ENCODE results near the gene RNU1-2.
"Not testable (repeated sequence)": the region's sequence is repeated elsewhere in the genome, so short reads cannot be mapped to it uniquely, and the experiment has no call there.

Gene RNU1-2

GRCh38 chr1:16888860-16889816 is 6.6 kb upstream of the RNU1-2 start:
- peak in 1 of 2 donors; percentile 34 for DNase-seq (ENCODE audit: low read depth in 2 of 2, low spot score in 1 of 2)

- DNase-seq (ENCODE audit: low read depth in 2 of 2, low spot score in 1 of 2) = not testable (repeated sequence)
These were observed 5.2 kb upstream of the RNU1-2 start for GRCh38 chr1:16890539-16891021.

- not testable (repeated sequence) for DNase-seq (ENCODE audit: low read depth in 2 of 2, low spot score in 1 of 2)
These were observed 4.7 kb upstream of the RNU1-2 start for GRCh38 chr1:16891057-16891456.

- not testable (repeated sequence) for DNase-seq (ENCODE audit: low read depth in 2 of 2, low spot score in 1 of 2)
These were observed 2.7 kb upstream of the RNU1-2 start for GRCh38 chr1:16892978-16893525.

- not testable (repeated sequence) for DNase-seq (ENCODE audit: low read depth in 2 of 2, low spot score in 1 of 2)
These were observed 2.0 kb upstream of the RNU1-2 start for GRCh38 chr1:16893796-16894195.

GRCh38 chr1:16894338-16894737 is 1.4 kb upstream of the RNU1-2 start:
- not testable (repeated sequence) for DNase-seq (ENCODE audit: low read depth in 2 of 2, low spot score in 1 of 2)

GRCh38 chr1:16895233-16895597 is 565 bp upstream of the RNU1-2 start:
- DNase-seq (ENCODE audit: low read depth in 2 of 2, low spot score in 1 of 2) = not testable (repeated sequence)

DNA sequence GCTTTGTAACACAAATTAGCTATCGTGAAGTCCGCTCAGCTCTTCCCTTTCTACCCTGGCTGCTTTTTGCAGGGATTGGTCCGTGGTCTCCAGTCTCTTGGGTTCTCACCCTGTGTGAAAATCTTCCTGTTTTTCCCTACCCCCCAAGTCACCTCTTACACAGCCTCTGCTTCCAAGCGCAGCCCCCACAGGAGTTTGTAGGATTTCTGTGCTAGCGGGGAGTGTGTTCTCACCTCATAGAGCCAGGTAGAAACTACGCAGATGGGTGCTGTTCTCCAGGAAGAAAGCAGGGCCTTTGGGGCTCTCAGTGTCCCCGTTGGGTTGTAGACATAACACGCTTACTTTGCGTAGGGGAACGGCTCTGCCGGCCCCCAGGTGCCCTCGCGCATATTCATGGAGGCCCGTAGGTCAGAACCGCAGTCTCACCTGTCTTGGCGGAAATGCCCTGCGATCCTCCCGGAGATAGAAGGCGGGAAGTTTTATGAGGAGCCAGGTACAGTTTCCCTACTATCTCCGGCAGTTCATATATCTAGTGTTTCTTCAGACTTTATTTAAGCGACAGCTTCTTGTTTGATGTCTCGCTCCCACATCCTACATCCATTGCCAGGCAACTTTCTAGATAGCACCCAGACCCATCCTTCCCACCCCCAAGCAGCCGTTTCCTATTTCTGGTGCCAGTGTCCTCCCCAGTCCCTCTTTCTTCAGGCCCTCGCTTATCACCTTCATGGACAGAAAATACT is 706 bp downstream of the RNU1-2 start:
- DNase-seq (ENCODE audit: low read depth in 2 of 2, low spot score in 1 of 2) = peak in 1 of 2 donors; percentile 41

- not testable (repeated sequence) for DNase-seq (ENCODE audit: low read depth in 2 of 2, low spot score in 1 of 2)
These were observed 1.9 kb downstream of the RNU1-2 start for GRCh38 chr1:16897653-16898052.

GRCh38 chr1:16898298-16898697 is 2.5 kb downstream of the RNU1-2 start:
- DNase-seq (ENCODE audit: low read depth in 2 of 2, low spot score in 1 of 2) = not testable (repeated sequence)

GRCh38 chr1:16899020-16899419 is 3.2 kb downstream of the RNU1-2 start:
- DNase-seq (ENCODE audit: low read depth in 2 of 2, low spot score in 1 of 2) = not testable (repeated sequence)

GRCh38 chr1:16900751-16901150 is 5.0 kb downstream of the RNU1-2 start:
- no peak for DNase-seq (ENCODE audit: low read depth in 2 of 2, low spot score in 1 of 2)

DNA sequence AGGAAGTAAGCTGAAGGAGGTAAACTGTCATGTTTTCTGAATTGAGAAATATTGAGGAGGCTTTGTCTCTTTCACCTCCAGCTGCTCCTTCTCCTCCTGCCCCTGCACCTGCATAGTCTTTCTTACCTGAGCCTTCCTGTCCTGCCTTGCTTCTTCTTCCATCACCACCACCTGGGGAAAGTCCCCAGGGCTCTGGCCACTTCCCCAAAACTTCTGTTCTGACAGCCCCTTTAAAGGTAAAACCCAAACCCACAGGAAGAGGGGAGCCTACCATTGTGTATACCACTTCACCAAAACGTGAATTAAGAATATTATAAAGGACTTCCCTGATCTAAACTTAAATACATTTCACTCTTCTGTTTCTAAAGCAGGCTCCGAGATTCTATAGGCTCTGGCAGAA is 5.6 kb downstream of the RNU1-2 start:
- DNase-seq (ENCODE audit: low read depth in 2 of 2, low spot score in 1 of 2) = not testable (repeated sequence)

GRCh38 chr1:16903054-16903453 is 7.3 kb downstream of the RNU1-2 start:
- DNase-seq (ENCODE audit: low read depth in 2 of 2, low spot score in 1 of 2) = no peak

- DNase-seq (ENCODE audit: low read depth in 2 of 2, low spot score in 1 of 2) = no peak
These were observed 7.6 kb downstream of the RNU1-2 start for GRCh38 chr1:16903458-16903796.

- peak; percentile 99 for DNase-seq (ENCODE audit: low read depth in 2 of 2, low spot score in 1 of 2)
These were observed 8.9 kb downstream of the RNU1-2 start for GRCh38 chr1:16904560-16905109.

GRCh38 chr1:16905110-16905867 is 9.5 kb downstream of the RNU1-2 start:
- DNase-seq (ENCODE audit: low read depth in 2 of 2, low spot score in 1 of 2) = no peak

GRCh38 chr1:16905868-16906702 is 10.3 kb downstream of the RNU1-2 start:
- no peak for DNase-seq (ENCODE audit: low read depth in 2 of 2, low spot score in 1 of 2)

DNA sequence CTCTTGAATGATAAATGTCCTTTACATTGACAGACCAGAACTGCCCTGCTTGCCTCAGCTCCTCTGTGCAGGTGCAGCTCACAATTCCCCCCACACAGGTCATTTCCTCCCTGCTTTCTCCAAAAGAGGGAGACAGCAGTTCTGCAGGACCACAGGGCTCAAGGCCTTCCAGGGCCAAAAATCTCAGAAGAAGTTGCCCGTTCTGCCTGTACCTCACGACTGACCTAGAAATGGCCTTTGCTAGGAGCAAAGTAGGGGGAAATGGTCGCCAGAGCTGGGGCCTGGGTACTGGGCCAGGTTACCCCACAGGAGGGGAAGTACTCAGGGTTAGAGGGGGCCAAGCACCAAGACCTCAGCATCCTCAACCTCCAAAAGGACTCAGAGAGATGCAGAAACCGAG is 11.1 kb downstream of the RNU1-2 start:
- no peak for DNase-seq (ENCODE audit: low read depth in 2 of 2, low spot score in 1 of 2)
